ENCODE measurements around the gene TAB2.

TAB2 gene

GRCh38 chr6:149311766-149312165, 5.7 kb upstream of the TAB2 start:
- in situ Hi-C loops (cut with HindIII; ENCODE audit: low pct_ligation_motif_present, low sequenced_read_pairs): no loop called here

GRCh38 chr6:149313070-149313469, 4.4 kb upstream of the TAB2 start:
- in situ Hi-C loops (cut with HindIII; ENCODE audit: low pct_ligation_motif_present, low sequenced_read_pairs): no loop called here
- no peak for DNase-seq
- no peak for TF ChIP-seq CTCF (IDR thresholded peaks at IDR 0.05; ENCODE audit: low read depth, low read length, missing control alignments)
- Histone ChIP-seq H3K36me3 (replicated peaks) (no peaks in the 10 kb centered on the region), H3K27me3 (replicated peaks) (no peaks in the 10 kb centered on the region), H3K4me3 (ENCODE audit: low read depth, low read length) (no peak overlapping the region), H3K27ac (no peak overlapping the region)

More at GRCh38 chr6:149311766-149312165, 5.7 kb upstream of the TAB2 start:
- no peak for DNase-seq
- no peak overlapping the region for H3K4me3 ChIP-seq (ENCODE audit: low read depth, low read length)
- H3K27me3 ChIP-seq (replicated peaks): no peaks in the 10 kb centered on the region
- TF ChIP-seq CTCF (IDR thresholded peaks at IDR 0.05; ENCODE audit: low read depth, low read length, missing control alignments): no peak
- H3K27ac ChIP-seq: no peak overlapping the region
- no peaks in the 10 kb centered on the region for H3K36me3 ChIP-seq (replicated peaks)

DNA sequence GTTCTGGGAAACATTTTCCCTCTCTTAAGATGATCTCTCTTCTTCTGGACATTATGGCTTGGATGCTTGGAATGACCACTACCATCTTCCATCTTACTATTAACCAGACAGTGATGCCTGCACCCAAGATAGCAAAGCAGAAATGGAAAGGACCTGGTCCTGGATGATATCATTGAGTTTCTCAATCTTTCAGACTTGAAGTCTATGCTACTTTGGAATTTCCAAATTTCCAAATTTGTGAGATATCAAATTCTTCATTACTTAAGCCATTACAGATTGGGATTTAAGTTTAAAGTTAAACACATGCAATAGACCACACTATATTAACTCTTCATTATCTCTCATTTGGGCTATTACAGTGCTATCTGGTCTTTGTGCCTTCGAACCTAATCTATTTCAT, 3.7 kb upstream of the TAB2 start:
- Histone ChIP-seq H3K27me3 (replicated peaks) (no peaks in the 10 kb centered on the region), H3K27ac (no peak overlapping the region), H3K4me3 (ENCODE audit: low read depth, low read length) (no peak overlapping the region), H3K36me3 (replicated peaks) (no peaks in the 10 kb centered on the region)
- DNase-seq: no peak
- TF ChIP-seq CTCF (IDR thresholded peaks at IDR 0.05; ENCODE audit: low read depth, low read length, missing control alignments): no peak
- in situ Hi-C loops (cut with HindIII; ENCODE audit: low pct_ligation_motif_present, low sequenced_read_pairs): no loop called here

- Histone ChIP-seq H3K27me3 (replicated peaks) (no peaks in the 10 kb centered on the region), H3K4me3 (ENCODE audit: low read depth, low read length) (no peak overlapping the region), H3K36me3 (replicated peaks) (no peaks in the 10 kb centered on the region), H3K27ac (no peak overlapping the region)
- TF ChIP-seq CTCF (IDR thresholded peaks at IDR 0.05; ENCODE audit: low read depth, low read length, missing control alignments): no peak
- DNase-seq: no peak
- in situ Hi-C loops (cut with HindIII; ENCODE audit: low pct_ligation_motif_present, low sequenced_read_pairs): no loop called here
Observed at GRCh38 chr6:149314325-149314905, 3.1 kb upstream of the TAB2 start.

- in situ Hi-C loops (cut with HindIII; ENCODE audit: low pct_ligation_motif_present, low sequenced_read_pairs): no loop called here
- no peaks in the 10 kb centered on the region for H3K36me3 ChIP-seq (replicated peaks)
Observed at GRCh38 chr6:149316108-149316727, 1.3 kb upstream of the TAB2 start.

More at GRCh38 chr6:149316108-149316727, 1.3 kb upstream of the TAB2 start:
- Histone ChIP-seq H3K27me3 (replicated peaks) (no peaks in the 10 kb centered on the region), H3K4me3 (ENCODE audit: low read depth, low read length) (peak overlapping the region; percentile 88), H3K27ac (peak overlapping the region; percentile 87)
- no peak for TF ChIP-seq CTCF (IDR thresholded peaks at IDR 0.05; ENCODE audit: low read depth, low read length, missing control alignments)
- no peak for DNase-seq
